ENCODE measurements around the gene DSCAM. TPM values are rescaled to one million over a fixed set of nuclear protein-coding genes. Genes with fewer than 3 reads are reported as not detected.

DSCAM gene
- total and polyA plus RNA-seq, 3 donors from 2014 or later, result 0.70 to 2.3 (median 2.0) TPM

GRCh38 chr21:40769231-40769630 lies 77.7 kb downstream of the DSCAM start:
- Histone ChIP-seq H3K36me3 (ENCODE audit: low read depth, missing control alignments) (no peaks in the 10 kb centered on the region), H3K4me3 (no peak overlapping the region), H3K27me3 (no peaks in the 10 kb centered on the region), H3K4me1 (no peaks in the 10 kb centered on the region), H3K9me3 (no peaks in the 10 kb centered on the region), H3K27ac (no peak overlapping the region)
- intact Hi-C loops (cut with DNase I; ENCODE audit: low total_unique reads), result no loop called here
- 89 to 94% methylated on average over 1 of the region's 1 CpG for WGBS, 2 donors
- DNase-seq, result no peak
- TF ChIP-seq POLR2A (IDR thresholded peaks at IDR 0.05), result no peak
- TF ChIP-seq CTCF (IDR thresholded peaks at IDR 0.05), result no peak

DNA sequence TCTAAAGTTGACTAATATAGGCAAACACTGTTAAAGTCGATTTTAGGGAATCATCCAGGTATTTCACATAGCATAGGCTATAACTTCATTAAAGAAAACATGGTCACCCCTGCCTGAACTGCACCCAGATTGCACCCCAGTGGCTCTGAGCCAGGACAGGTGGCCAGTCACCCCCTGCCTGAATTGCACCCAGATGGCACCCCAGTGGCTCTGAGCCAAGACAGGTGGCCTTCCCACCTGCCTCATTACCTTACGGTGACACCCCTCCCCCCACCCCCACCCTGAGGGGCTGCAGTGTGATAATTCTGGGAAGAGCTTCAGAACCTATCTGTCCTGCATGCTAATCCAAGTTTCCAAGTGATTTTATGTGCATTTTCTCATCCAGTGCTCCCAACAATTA lies 78.9 kb downstream of the DSCAM start:
- Histone ChIP-seq H3K4me1 (no peaks in the 10 kb centered on the region), H3K4me3 (no peak overlapping the region), H3K9me3 (no peaks in the 10 kb centered on the region), H3K27ac (no peak overlapping the region), H3K36me3 (ENCODE audit: low read depth, missing control alignments) (no peaks in the 10 kb centered on the region), H3K27me3 (no peaks in the 10 kb centered on the region)
- intact Hi-C loops (cut with DNase I; ENCODE audit: low total_unique reads), result no loop called here
- TF ChIP-seq CTCF (IDR thresholded peaks at IDR 0.05), result no peak
- TF ChIP-seq POLR2A (IDR thresholded peaks at IDR 0.05), result no peak
- no peak for DNase-seq
- 89 to 92% methylated on average over 2 of the region's 2 CpGs for WGBS, 2 donors

DNA sequence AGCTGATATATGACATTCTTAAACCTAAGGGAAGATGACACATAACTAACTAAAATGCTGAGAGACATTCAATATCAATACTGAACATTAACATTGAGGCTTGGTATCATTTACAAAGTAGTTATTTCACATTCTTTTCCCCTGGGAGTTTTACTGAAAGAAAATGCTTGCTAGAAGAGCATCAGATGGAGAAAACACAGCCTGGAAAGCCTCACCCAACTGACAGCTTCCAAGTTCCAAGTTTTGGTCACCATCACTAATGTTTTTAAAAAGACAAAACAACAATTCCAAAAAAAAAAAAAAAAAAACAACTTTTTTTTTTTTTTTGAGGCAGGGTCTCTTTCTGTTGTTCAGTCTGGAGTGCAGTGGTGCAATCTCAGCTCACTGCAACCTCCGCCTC lies 80.6 kb downstream of the DSCAM start:
- no peak for DNase-seq
- intact Hi-C loops (cut with DNase I; ENCODE audit: low total_unique reads), result no loop called here
- Histone ChIP-seq H3K27ac (no peak overlapping the region), H3K9me3 (no peaks in the 10 kb centered on the region), H3K4me3 (no peak overlapping the region), H3K27me3 (no peaks in the 10 kb centered on the region), H3K4me1 (no peaks in the 10 kb centered on the region), H3K36me3 (ENCODE audit: low read depth, missing control alignments) (no peaks in the 10 kb centered on the region)
- 86 to 95% methylated on average over 1 of the region's 1 CpG for WGBS, 2 donors
- TF ChIP-seq CTCF (IDR thresholded peaks at IDR 0.05) (no peak), POLR2A (IDR thresholded peaks at IDR 0.05) (no peak)

- Histone ChIP-seq H3K9me3 (no peaks in the 10 kb centered on the region), H3K27ac (no peak overlapping the region), H3K27me3 (no peaks in the 10 kb centered on the region), H3K4me3 (no peak overlapping the region), H3K4me1 (no peaks in the 10 kb centered on the region), H3K36me3 (ENCODE audit: low read depth, missing control alignments) (no peaks in the 10 kb centered on the region)
- intact Hi-C loops (cut with DNase I; ENCODE audit: low total_unique reads), result no loop called here
- no peak for DNase-seq
- 27 to 46% methylated on average over 12 of the region's 12 CpGs for whole genome bisulfite sequencing, 2 donors
- TF ChIP-seq CTCF (IDR thresholded peaks at IDR 0.05) (no peak), POLR2A (IDR thresholded peaks at IDR 0.05) (no peak)
Measured at GRCh38 chr21:40765811-40766210, 81.1 kb downstream of the DSCAM start.

GRCh38 chr21:40760821-40761220 lies 86.1 kb downstream of the DSCAM start:
- Histone ChIP-seq H3K36me3 (ENCODE audit: low read depth, missing control alignments) (no peaks in the 10 kb centered on the region), H3K4me1 (no peaks in the 10 kb centered on the region), H3K4me3 (no peak overlapping the region), H3K9me3 (no peaks in the 10 kb centered on the region), H3K27me3 (no peaks in the 10 kb centered on the region), H3K27ac (no peak overlapping the region)
- DNase-seq, result no peak
- TF ChIP-seq POLR2A (IDR thresholded peaks at IDR 0.05), result no peak
- TF ChIP-seq CTCF (IDR thresholded peaks at IDR 0.05), result no peak
- WGBS, 2 donors, result 37 to 83% methylated on average over 2 of the region's 2 CpGs
- intact Hi-C loops (cut with DNase I; ENCODE audit: low total_unique reads), result no loop called here
